CD4-positive, alpha-beta memory T cell (primary cell): ENCODE results near the gene FBXO36. TPM values are rescaled to one million over a fixed set of nuclear protein-coding genes. Genes with fewer than 3 reads are reported as not detected.

Experiments
- CTCF ChIA-PET: fragments of 350-600 bp; sonication (Branson Sonifier 250); formaldehyde crosslinking; loops from one replicate; lab custom pipeline; 2021; ENCODE audit warnings: inconsistent platforms; ENCODE audit not compliant: partially characterized antibody; lab: Charles Lee
- POLR2A ChIA-PET: fragments of 350-600 bp; sonication (Branson Sonifier 250); formaldehyde crosslinking; loops from one replicate; lab custom pipeline; 2021; ENCODE audit not compliant: partially characterized antibody; lab: Charles Lee
- DNase-seq, 5 donors: peaks; one replicate each; pipeline versions ENCODE4 v3.0.0 to v3.0.0-alpha.2; 2020 to 2022; ENCODE audit warnings: mixed read lengths in 1 of 5
- H3K27ac ChIP-seq: one replicate; pipeline ENCODE4 v1.7.0; 2013; ENCODE audit warnings: low read depth, low read length
- H3K27me3 ChIP-seq: 2 replicates; pipeline ENCODE4 v1.7.0; 2013; ENCODE audit warnings: mild to moderate bottlenecking, low read length, moderate library complexity; ENCODE audit not compliant: insufficient read depth
- H3K36me3 ChIP-seq: 2 replicates; pipeline ENCODE4 v1.7.0; 2013; ENCODE audit warnings: mild to moderate bottlenecking, low read length, moderate library complexity; ENCODE audit not compliant: insufficient read depth
- H3K4me1 ChIP-seq: 2 replicates; pipeline ENCODE4 v1.7.0; 2013; ENCODE audit warnings: mild to moderate bottlenecking, low read length, moderate library complexity; ENCODE audit not compliant: insufficient read depth
- H3K4me3 ChIP-seq, 2 donors: one replicate each; pipeline ENCODE4 v1.7.0; 2013; ENCODE audit warnings: low read length in 2 of 2, mild to moderate bottlenecking in 1 of 2
- H3K9me3 ChIP-seq, 2 donors: one replicate each; pipeline ENCODE4 v1.7.0; 2013; ENCODE audit warnings: low read length in 2 of 2, control low read depth in 1 of 2; ENCODE audit not compliant: control insufficient read depth in 1 of 2
- H3K27ac Mint-ChIP-seq, 7 donors: one replicate each; pipeline ENCODE4 v1.8.0; 2020 to 2021; ENCODE audit warnings: mixed read lengths in 7 of 7, mild to moderate bottlenecking in 6 of 7, inconsistent platforms in 3 of 7, moderate library complexity in 3 of 7
- H3K27me3 Mint-ChIP-seq, 2 donors: one replicate each; pipeline ENCODE4 v1.8.0; 2020 to 2021; ENCODE audit warnings: mixed read lengths in 2 of 2
- H3K36me3 Mint-ChIP-seq, 2 donors: one replicate each; pipeline ENCODE4 v1.8.0; 2020 to 2021; ENCODE audit warnings: mixed read lengths in 2 of 2, inconsistent platforms in 1 of 2, mild to moderate bottlenecking in 1 of 2
- H3K4me1 Mint-ChIP-seq, 4 donors: one replicate each; pipeline ENCODE4 v1.8.0; 2020 to 2021; ENCODE audit warnings: mixed read lengths in 4 of 4, mild to moderate bottlenecking in 1 of 4
- H3K4me3 Mint-ChIP-seq, 8 donors: one replicate each; pipeline ENCODE4 v1.8.0; 2020 to 2021; ENCODE audit warnings: mixed read lengths in 8 of 8, mild to moderate bottlenecking in 7 of 8, moderate library complexity in 6 of 8, inconsistent platforms in 3 of 8
- H3K9me3 Mint-ChIP-seq, 8 donors: one replicate each; pipeline ENCODE4 v1.8.0; 2020 to 2021; ENCODE audit warnings: mixed read lengths in 8 of 8, mild to moderate bottlenecking in 5 of 8, inconsistent platforms in 3 of 8, moderate library complexity in 1 of 8
- intact Hi-C: fragments of 100-400 bp; cut with micrococcal nuclease; formaldehyde crosslinking; loops from one replicate; pipeline ENCODE4 v1.15.1; 2023
- polyA plus RNA-seq, 2 donors: library from polyadenylated mRNA; unstranded; fragments of 300-500 nt; fragmentation: Illumina TruSeq; gene quantifications; one replicate each; pipeline ENCODE4 v1.2.3, GENCODE V29; 2021
- total RNA-seq, 2 experiments: library from RNA; stranded (reverse); gene quantifications; one replicate each; pipeline ENCODE4 v1.2.3, GENCODE V29; 2021

FBXO36 gene, protein sequence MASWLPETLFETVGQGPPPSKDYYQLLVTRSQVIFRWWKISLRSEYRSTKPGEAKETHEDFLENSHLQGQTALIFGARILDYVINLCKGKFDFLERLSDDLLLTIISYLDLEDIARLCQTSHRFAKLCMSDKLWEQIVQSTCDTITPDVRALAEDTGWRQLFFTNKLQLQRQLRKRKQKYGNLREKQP
- total RNA-seq (under 1 TPM; 0.55 to 0.75 TPM), polyA plus RNA-seq (1 to 10 TPM in 1 of 2 donors, under 1 TPM in 1; 0.56 to 2.2 TPM)

DNA sequence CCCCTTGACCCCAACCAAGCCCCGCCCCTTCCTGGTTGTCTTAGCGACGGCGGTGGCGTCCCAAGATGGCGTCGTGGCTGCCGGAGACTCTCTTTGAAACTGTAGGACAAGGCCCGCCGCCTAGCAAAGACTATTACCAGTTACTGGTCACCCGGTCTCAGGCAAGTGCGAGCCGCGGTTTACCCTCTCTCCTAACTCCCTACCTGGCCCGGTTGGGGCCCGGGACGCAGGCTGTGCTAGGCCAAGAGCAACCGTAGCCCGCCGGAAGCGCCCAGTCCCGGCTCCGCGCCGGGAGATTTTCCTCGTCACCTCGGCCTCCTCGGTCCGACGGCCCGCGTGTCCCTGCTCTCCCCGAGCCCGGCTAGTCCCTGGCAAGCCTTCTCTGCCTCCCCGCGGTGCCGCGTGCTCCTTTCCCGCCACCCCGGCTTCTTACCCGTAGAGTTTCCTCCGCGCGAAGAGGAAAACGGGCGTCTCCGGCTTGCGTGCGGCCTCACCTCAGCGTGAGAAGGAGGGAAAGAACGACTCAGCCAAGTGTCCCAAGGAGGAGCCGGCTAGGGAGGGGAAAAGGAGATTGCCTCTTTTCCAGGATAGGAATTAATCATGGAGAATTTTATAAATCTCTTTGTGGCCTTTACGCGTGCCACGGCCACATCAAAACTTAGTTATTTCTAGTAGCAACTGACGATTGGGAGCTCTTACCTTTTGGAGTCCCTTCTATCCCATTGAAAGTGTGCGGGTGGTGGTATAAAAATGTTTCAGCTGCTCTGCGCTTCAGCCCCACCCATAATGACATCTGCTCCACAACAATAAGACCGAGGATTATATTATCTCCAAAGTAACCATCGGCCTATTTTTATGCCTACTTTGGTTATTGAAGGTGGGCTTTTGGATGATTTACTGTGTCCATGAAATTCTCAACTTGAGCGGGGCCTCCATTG, at the start of gene FBXO36:
TSS of gene FBXO36 (plus strand) at position 55 of the 938 bp plus-strand sequence. CDS start at position 66, 11 bp downstream.
- Mint-ChIP-seq H3K27ac (peak within 1 kb of the TSS; percentile 97 to 100 (median 98)), H3K27me3 (peaks cover 0 to 4% of the 10 kb centered on the region in 2 donors), H3K4me3 (peak within 1 kb of the TSS; percentile 93 to 100 (median 98)), H3K4me1 (peaks cover 24 to 55% (median 29%) of the 10 kb centered on the region in 4 donors), H3K36me3 (peaks cover 3 to 32% of the 10 kb centered on the region in 2 donors), H3K9me3 (peaks cover 0 to 6% (median 0%) of the 10 kb centered on the region in 8 donors)
- Histone ChIP-seq H3K36me3 (no peaks in the 10 kb centered on the region), H3K4me3 (peak within 1 kb of the TSS; percentile 98 to 99), H3K27ac (peak within 1 kb of the TSS; percentile 97), H3K27me3 (no peaks in the 10 kb centered on the region), H3K4me1 (peaks cover 39% of the 10 kb centered on the region), H3K9me3 (no peaks in the 10 kb centered on the region)
- CTCF ChIA-PET, result interaction anchor here (1.0 to 4.1 kb wide), 5 partner anchors 12 to 142 kb away, joined by 3 to 26 read pairs (median 7); no protein-coding TSS in a partner anchor
- intact Hi-C loops, result loop anchor here (5.0 to 10.0 kb wide), 4 partner anchors 70 to 1135 kb away; partner anchors contain the start of genes PSMD1, SP140 and SP140L
- DNase-seq, result peak in 1 of 5 donors; percentile 90
- POLR2A ChIA-PET, result interaction anchor here (0.6 to 2.6 kb wide), 17 partner anchors 8 to 680 kb away, joined by 3 to 27 read pairs (median 5); no protein-coding TSS in a partner anchor

GRCh38 chr2:229873123-229873581, 49.2 kb upstream of the FBXO36 start:
- Mint-ChIP-seq H3K4me3 (peak overlapping the region in 2 of 8 donors; percentile 8 to 15), H3K27ac (peak overlapping the region in 4 of 7 donors; percentile 6 to 26 (median 12)), H3K4me1 (peaks cover 40 to 70% (median 53%) of the 10 kb centered on the region in 4 donors), H3K36me3 (peaks cover 47 to 57% of the 10 kb centered on the region in 2 donors), H3K9me3 (no peaks in the 10 kb centered on the region), H3K27me3 (no peaks in the 10 kb centered on the region)
- CTCF ChIA-PET, result interaction anchor here (1.5 kb wide), 1 partner anchor 92 kb away, joined by 3 read pairs; no protein-coding TSS in a partner anchor
- peaks cover 36% of the 10 kb centered on the region for H3K4me1 ChIP-seq
- peaks cover 12% of the 10 kb centered on the region for H3K36me3 ChIP-seq
- H3K27ac ChIP-seq, result no peak overlapping the region
- intact Hi-C loops, result loop anchor here (2.0 kb wide), 1 partner anchor 72 kb away; no protein-coding TSS in a partner anchor
- H3K27me3 ChIP-seq, result no peaks in the 10 kb centered on the region
- POLR2A ChIA-PET, result no interaction called here
- DNase-seq, result no peak
- H3K4me3 ChIP-seq, result no peak overlapping the region
- H3K9me3 ChIP-seq, result no peaks in the 10 kb centered on the region

GRCh38 chr2:229874647-229875046, 47.7 kb upstream of the FBXO36 start:
- DNase-seq, result no peak
- intact Hi-C loops, result no loop called here
- POLR2A ChIA-PET, result no interaction called here
- H3K27ac ChIP-seq, result no peak overlapping the region
- no peaks in the 10 kb centered on the region for H3K9me3 Mint-ChIP-seq
- CTCF ChIA-PET, result interaction anchor here (1.5 to 2.2 kb wide), 2 partner anchors 10 to 22 kb away, joined by 4 to 7 read pairs; no protein-coding TSS in a partner anchor
- no peaks in the 10 kb centered on the region for H3K27me3 Mint-ChIP-seq
- peak overlapping the region in 5 of 7 donors; percentile 19 to 79 (median 57) for H3K27ac Mint-ChIP-seq
- peaks cover 38 to 53% of the 10 kb centered on the region in 2 donors for H3K36me3 Mint-ChIP-seq
- H3K27me3 ChIP-seq, result no peaks in the 10 kb centered on the region
- peaks cover 20% of the 10 kb centered on the region for H3K36me3 ChIP-seq
- H3K9me3 ChIP-seq, result no peaks in the 10 kb centered on the region
- peaks cover 28 to 55% (median 40%) of the 10 kb centered on the region in 4 donors for H3K4me1 Mint-ChIP-seq
- peaks cover 21% of the 10 kb centered on the region for H3K4me1 ChIP-seq
- no peak overlapping the region for H3K4me3 ChIP-seq
- peak overlapping the region in 2 of 8 donors; percentile 48 to 68 for H3K4me3 Mint-ChIP-seq

- H3K36me3 Mint-ChIP-seq, result peaks cover 36 to 51% of the 10 kb centered on the region in 2 donors
- H3K4me1 Mint-ChIP-seq, result peaks cover 21 to 46% (median 31%) of the 10 kb centered on the region in 4 donors
- Histone ChIP-seq H3K27me3 (no peaks in the 10 kb centered on the region), H3K36me3 (peaks cover 27% of the 10 kb centered on the region), H3K4me1 (peaks cover 16% of the 10 kb centered on the region), H3K27ac (no peak overlapping the region), H3K4me3 (no peak overlapping the region), H3K9me3 (no peaks in the 10 kb centered on the region)
- POLR2A ChIA-PET, result no interaction called here
- no peaks in the 10 kb centered on the region for H3K9me3 Mint-ChIP-seq
- no peak overlapping the region for H3K4me3 Mint-ChIP-seq
- peak overlapping the region in 2 of 7 donors; percentile 5 to 57 for H3K27ac Mint-ChIP-seq
- intact Hi-C loops, result no loop called here
- no peaks in the 10 kb centered on the region for H3K27me3 Mint-ChIP-seq
- DNase-seq, result no peak
- CTCF ChIA-PET, result interaction anchor here (1.5 to 2.2 kb wide), 2 partner anchors 11 to 23 kb away, joined by 4 to 7 read pairs; no protein-coding TSS in a partner anchor
These were observed 46.8 kb upstream of the FBXO36 start for GRCh38 chr2:229875549-229875948.

GRCh38 chr2:229879191-229879950, 42.9 kb upstream of the FBXO36 start:
- no peaks in the 10 kb centered on the region for H3K27me3 ChIP-seq
- no peaks in the 10 kb centered on the region for H3K9me3 Mint-ChIP-seq
- peak overlapping the region in 3 of 7 donors; percentile 2 to 76 (median 11) for H3K27ac Mint-ChIP-seq
- ChIA-PET POLR2A (interaction anchor here (0.9 kb wide), 1 partner anchor 13 kb away, joined by 3 read pairs; no protein-coding TSS in a partner anchor), CTCF (interaction anchor here (1.1 kb wide), 1 partner anchor 78 kb away, joined by 3 read pairs; no protein-coding TSS in a partner anchor)
- H3K36me3 ChIP-seq, result peaks cover 27% of the 10 kb centered on the region
- H3K36me3 Mint-ChIP-seq, result peaks cover 19 to 47% of the 10 kb centered on the region in 2 donors
- no peak overlapping the region for H3K4me3 Mint-ChIP-seq
- H3K27ac ChIP-seq, result no peak overlapping the region
- H3K4me3 ChIP-seq, result no peak overlapping the region
- H3K27me3 Mint-ChIP-seq, result no peaks in the 10 kb centered on the region
- H3K9me3 ChIP-seq, result no peaks in the 10 kb centered on the region
- peaks cover under 1% of the 10 kb centered on the region for H3K4me1 ChIP-seq
- peaks cover 23 to 40% (median 30%) of the 10 kb centered on the region in 4 donors for H3K4me1 Mint-ChIP-seq
- intact Hi-C loops, result no loop called here
- no peak for DNase-seq

DNA sequence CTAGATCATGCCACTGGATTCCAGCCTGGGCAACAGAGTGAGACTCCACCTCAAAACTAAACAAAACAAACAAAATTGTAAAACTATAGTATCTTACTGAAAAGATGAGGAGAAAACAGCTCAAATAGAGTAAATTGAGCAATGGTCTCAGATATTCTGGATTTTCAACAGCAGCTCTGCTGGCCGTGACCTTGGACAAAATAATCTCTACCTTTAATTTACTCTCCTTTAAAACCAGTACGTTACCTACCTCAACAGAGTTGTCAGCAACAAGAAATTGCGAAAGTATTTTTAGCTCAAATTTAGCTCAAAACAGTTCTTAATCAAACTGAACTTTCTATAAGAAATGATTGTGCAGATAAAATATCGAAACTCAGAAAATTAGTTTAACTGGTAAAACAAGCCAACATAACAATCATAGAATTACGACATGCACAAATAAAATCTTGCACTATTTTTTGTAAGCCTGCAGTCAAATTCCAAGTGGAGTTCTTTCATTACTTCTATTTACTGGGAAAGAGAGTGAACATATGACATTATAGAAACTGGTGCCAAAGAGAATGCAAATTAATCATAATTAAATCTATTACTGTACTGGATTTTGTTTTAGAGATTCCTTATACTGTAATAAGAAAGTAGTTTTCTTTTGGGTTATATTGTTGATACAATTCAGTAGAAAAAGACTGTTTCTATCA, 41.3 kb upstream of the FBXO36 start:
- H3K4me1 Mint-ChIP-seq, result peaks cover 24 to 37% (median 31%) of the 10 kb centered on the region in 4 donors
- Histone ChIP-seq H3K36me3 (peaks cover 22% of the 10 kb centered on the region), H3K4me1 (no peaks in the 10 kb centered on the region), H3K9me3 (no peaks in the 10 kb centered on the region), H3K27me3 (no peaks in the 10 kb centered on the region), H3K4me3 (no peak overlapping the region), H3K27ac (no peak overlapping the region)
- H3K27ac Mint-ChIP-seq, result peak overlapping the region in 1 of 7 donors; percentile 72
- DNase-seq, result no peak
- H3K4me3 Mint-ChIP-seq, result no peak overlapping the region
- ChIA-PET POLR2A (no interaction called here), CTCF (interaction anchor here (0.8 kb wide), 2 partner anchors 29 to 40 kb away, joined by 3 to 4 read pairs; no protein-coding TSS in a partner anchor)
- no peaks in the 10 kb centered on the region for H3K9me3 Mint-ChIP-seq
- no peaks in the 10 kb centered on the region for H3K27me3 Mint-ChIP-seq
- intact Hi-C loops, result no loop called here
- peaks cover 19 to 43% of the 10 kb centered on the region in 2 donors for H3K36me3 Mint-ChIP-seq
